ENCODE results near the gene HNRNPA3. TPM values are rescaled to one million over a fixed set of nuclear protein-coding genes. Genes with fewer than 3 reads are reported as not detected.

HNRNPA3 gene
- total and polyA plus RNA-seq, 2 experiments from 2014 or later = 151 to 290 TPM

DNA sequence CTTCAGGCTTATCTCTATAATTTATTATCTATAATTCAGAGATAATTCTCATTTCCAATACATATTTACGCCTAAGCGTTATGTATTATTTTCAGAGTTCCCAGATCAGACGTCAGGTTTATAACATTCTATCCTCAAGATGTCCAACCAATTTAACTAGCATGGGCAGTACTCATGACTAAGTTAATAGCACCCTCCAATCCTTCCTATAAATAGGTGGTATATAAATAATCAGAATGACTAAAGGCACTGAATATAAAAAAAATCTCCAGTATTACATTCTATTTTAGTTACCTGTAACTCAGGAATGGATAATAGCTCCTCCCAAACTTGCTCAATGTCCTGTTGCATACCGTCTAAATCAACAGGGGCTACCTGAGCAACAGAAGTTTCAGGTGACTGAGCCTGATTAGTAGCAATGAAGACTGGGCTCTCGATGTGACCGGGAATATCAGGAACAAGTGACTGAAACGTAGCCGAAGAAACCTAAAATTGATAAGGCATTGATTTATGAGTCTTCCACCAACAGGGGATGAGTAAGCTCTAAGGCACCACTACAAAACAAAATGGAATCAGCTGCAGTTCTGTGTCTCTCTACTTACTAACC lies 19.6 kb downstream of the HNRNPA3 start (continued):
- TF ChIP-seq JUNB (IDR thresholded peaks at IDR 0.05; ENCODE audit: unreplicated experiment) (no peak), ZNF114 (CRISPR knock-in tag; IDR thresholded peaks at IDR 0.05) (no peak)
- TF ChIP-seq, protein P1, sequence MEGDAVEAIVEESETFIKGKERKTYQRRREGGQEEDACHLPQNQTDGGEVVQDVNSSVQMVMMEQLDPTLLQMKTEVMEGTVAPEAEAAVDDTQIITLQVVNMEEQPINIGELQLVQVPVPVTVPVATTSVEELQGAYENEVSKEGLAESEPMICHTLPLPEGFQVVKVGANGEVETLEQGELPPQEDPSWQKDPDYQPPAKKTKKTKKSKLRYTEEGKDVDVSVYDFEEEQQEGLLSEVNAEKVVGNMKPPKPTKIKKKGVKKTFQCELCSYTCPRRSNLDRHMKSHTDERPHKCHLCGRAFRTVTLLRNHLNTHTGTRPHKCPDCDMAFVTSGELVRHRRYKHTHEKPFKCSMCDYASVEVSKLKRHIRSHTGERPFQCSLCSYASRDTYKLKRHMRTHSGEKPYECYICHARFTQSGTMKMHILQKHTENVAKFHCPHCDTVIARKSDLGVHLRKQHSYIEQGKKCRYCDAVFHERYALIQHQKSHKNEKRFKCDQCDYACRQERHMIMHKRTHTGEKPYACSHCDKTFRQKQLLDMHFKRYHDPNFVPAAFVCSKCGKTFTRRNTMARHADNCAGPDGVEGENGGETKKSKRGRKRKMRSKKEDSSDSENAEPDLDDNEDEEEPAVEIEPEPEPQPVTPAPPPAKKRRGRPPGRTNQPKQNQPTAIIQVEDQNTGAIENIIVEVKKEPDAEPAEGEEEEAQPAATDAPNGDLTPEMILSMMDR (conservative IDR thresholded peaks at IDR 0.05; ENCODE audit: low read depth in 2 of 2) = no peak

GRCh38 chr2:177234267-177234666 lies 21.7 kb downstream of the HNRNPA3 start:
- Mint-ChIP-seq H3K27me3 (ENCODE audit: insufficient read depth, low read depth, poor library complexity) (peaks cover 4% of the 10 kb centered on the region), H3K9me3 (no peaks in the 10 kb centered on the region), H3K4me3 (no peak overlapping the region), H3K36me3 (ENCODE audit: low read depth) (peaks cover 39% of the 10 kb centered on the region), H3K4me1 (no peaks in the 10 kb centered on the region), H3K27ac (no peak overlapping the region)
- DNase-seq (ENCODE audit: low spot score) (no peak), ATAC-seq (no peak)
- Histone ChIP-seq H3F3A (replicated peaks; ENCODE audit: low read depth) (peaks cover 2% of the 10 kb centered on the region; the same call in 1 of the 2 replicates), H3K27ac (ENCODE audit: low read depth) (0 out of 2 replicates have a peak overlapping the region, but pooled peaks have one; percentile 11), H4K20me1 (replicated peaks; ENCODE audit: insufficient read depth) (peaks cover 43% of the 10 kb centered on the region), H3K4me2 (no peak overlapping the region), H3K4me1 (ENCODE audit: insufficient read depth) (no peaks in the 10 kb centered on the region), H3K27me3 (ENCODE audit: insufficient read depth) (no peaks in the 10 kb centered on the region), H2AFZ (no peak overlapping the region), H3K36me3 (ENCODE audit: insufficient read depth) (peaks cover 31% of the 10 kb centered on the region), H3K9me2 (ENCODE audit: insufficient read depth) (no peaks in the 10 kb centered on the region), H3K79me2 (replicated peaks; ENCODE audit: insufficient read depth) (peaks cover 43% of the 10 kb centered on the region), H3K4me3 (no peak overlapping the region)
- TF ChIP-seq CREB1 (CRISPR knock-in tag; IDR thresholded peaks at IDR 0.05; ENCODE audit: low read depth) (no peak), ZNF331 (CRISPR knock-in tag; IDR thresholded peaks at IDR 0.05; ENCODE audit: low read depth) (no peak), STAT1 (IDR thresholded peaks at IDR 0.05; ENCODE audit: unreplicated experiment) (no peak), ZNF462 (CRISPR knock-in tag; IDR thresholded peaks at IDR 0.05) (no peak), NANOG (IDR thresholded peaks at IDR 0.05; ENCODE audit: borderline replicate concordance) (no peak)
- TF ChIP-seq, protein P2, sequence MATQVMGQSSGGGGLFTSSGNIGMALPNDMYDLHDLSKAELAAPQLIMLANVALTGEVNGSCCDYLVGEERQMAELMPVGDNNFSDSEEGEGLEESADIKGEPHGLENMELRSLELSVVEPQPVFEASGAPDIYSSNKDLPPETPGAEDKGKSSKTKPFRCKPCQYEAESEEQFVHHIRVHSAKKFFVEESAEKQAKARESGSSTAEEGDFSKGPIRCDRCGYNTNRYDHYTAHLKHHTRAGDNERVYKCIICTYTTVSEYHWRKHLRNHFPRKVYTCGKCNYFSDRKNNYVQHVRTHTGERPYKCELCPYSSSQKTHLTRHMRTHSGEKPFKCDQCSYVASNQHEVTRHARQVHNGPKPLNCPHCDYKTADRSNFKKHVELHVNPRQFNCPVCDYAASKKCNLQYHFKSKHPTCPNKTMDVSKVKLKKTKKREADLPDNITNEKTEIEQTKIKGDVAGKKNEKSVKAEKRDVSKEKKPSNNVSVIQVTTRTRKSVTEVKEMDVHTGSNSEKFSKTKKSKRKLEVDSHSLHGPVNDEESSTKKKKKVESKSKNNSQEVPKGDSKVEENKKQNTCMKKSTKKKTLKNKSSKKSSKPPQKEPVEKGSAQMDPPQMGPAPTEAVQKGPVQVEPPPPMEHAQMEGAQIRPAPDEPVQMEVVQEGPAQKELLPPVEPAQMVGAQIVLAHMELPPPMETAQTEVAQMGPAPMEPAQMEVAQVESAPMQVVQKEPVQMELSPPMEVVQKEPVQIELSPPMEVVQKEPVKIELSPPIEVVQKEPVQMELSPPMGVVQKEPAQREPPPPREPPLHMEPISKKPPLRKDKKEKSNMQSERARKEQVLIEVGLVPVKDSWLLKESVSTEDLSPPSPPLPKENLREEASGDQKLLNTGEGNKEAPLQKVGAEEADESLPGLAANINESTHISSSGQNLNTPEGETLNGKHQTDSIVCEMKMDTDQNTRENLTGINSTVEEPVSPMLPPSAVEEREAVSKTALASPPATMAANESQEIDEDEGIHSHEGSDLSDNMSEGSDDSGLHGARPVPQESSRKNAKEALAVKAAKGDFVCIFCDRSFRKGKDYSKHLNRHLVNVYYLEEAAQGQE (IDR thresholded peaks at IDR 0.05; ENCODE audit: unreplicated experiment) = no peak
- TF ChIP-seq, protein P1 (conservative IDR thresholded peaks at IDR 0.05; ENCODE audit: low read depth in 2 of 2) = no peak
